Brain pericyte (primary cell): Measurements from ENCODE around the gene TOMT.

ENCODE experiments used
- DNase-seq: peaks from one replicate; pipeline ENCODE4 v3.0.0-alpha.2; 2012; ENCODE audit warnings: low read depth, low spot score

Gene TOMT

DNA sequence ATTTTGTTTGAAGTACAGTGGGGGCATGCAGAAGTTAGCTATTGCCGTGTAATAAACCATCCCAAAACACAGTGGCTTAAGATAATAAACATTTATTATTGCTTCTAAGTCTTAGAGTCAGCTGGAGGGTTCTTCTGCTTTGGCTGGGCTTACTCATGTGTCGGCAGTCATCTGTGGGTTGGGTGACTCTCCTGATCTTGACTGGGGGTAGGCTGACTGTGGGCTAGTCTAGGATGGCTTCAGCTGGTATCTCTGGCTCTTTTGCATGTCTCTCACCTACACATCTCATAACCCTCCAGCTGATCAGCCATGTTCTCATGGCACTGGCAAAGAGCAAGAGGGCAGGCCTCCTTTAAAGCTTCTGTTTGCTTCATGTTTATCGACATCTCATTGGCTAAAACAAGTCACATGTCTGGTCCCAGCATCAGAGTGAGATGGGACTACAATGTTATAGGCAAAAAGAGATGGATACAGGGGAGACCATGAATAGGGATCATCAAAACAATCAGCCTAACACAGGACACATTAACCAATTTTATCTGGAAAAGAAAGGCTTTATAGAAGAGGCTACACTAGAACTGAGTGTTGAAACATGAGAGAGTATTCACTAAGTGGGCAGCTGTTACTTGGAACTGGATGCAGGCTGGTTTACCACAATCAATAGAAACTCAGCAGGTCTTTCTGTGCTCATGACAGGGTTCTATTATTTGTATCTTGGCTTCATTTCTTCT lies 19.9 kb upstream of the TOMT start:
- DNase-seq: no peak

DNA sequence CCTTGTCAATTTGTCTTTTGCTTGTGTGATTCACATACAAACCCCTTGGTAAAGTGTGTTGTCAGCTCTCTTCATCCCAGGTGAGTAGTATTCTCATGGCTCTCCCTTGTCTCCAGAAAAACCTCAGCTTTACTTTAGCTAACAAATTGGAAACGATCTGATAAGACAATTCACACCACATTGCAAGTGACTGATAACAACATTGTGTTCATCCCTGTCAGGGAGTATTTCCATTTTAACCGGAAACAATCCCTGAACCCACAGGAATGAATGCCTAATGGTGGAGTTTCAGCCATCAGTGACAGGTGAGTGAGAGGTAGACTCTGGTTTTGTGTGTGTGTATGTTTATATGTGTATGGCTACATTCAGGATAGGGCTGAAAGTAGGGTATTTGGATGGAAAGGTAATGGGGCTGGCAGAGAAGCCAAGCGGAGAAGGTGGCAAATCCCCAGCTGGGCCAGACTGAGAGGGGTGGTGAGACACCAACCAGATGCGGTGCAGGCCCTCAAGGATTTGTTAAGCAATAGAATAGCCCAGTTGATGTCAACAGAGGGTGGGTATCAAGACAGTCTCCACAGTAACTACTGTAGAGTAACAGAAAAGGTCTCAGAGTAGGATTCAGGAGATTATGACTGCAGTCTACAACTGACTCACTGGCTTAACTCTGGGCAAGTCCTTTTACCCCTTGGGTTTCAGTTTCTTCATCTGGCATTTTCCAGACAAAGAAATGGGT lies 17.5 kb upstream of the TOMT start:
- DNase-seq: no peak

DNA sequence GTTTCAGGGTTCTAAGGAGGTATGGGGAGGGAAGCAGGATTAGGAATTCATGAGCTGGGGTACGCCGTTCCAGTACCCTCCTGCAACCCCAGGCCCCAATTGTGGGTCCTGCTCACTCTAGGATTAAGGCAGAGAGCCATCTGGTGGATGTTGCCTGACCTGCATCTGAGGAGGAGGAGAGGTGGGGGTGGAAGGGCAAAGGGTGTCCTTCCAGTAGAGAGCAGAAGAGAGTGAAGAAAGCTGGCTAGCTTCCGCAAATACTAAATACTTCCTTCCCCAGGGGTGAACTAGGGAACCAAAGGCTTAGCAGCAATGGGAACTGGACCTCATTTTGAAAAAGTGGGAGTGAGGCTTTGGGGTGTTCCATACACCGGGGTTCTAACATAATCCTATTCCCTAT lies 14.4 kb upstream of the TOMT start:
- no peak for DNase-seq

DNA sequence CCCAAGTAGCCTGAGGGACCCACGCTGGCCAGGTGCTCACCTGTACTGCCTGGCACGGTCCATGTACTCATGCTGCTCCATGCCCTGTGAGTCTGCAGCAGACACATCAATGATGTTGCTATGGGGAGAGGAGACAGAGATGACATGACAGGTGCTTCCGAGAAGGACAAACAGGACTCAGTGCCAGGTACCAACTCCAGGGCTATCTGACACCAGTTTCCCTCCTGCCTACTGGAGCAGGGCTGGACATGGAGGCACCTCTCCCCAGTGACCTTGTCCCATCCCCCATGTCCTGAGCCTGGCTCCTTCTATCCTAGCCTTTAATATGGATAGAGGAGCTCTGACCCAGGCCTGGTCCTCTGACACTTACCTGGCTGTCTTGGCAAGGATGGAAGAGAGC lies 7.0 kb upstream of the TOMT start:
- no peak for DNase-seq

DNA sequence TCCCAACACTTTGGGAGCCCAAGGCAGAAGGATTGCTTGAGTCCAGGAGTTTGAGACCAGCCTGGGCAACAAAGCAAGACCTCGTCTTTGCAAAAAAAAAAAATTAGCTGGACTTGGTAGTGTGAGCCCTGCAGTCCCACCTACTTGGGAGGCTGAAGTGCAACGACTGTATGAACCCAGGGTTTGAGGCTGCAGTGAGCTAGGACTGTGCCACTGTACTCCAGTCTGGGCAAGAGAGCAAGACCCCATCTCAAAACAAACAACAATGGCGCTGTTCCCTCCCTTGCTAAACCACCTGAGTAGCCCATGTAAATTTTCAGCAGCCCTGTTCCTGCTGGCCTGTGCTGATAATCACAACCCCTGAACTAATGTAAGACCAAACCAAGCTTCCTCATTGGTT lies 5.7 kb upstream of the TOMT start:
- no peak for DNase-seq

DNA sequence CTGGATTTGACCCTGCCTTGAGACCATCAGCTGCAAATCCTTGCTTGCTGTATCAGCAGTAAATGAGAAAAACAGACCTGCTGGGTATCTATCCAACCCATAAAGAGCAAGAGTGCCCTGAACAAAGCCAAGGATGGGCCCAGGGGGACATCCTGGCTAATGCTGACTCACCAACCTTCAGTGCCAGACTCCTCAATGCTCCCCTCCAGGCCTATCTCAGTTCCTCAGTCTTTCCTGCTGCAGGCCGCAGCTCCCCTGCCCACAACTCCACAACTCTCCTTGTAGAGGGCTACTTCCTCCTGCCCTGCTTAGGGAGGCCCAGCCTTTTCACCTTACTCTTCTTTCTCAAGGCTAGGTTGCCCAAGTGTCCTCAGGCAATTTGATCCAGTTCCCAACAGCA lies 5.3 kb upstream of the TOMT start:
- no peak for DNase-seq

DNA sequence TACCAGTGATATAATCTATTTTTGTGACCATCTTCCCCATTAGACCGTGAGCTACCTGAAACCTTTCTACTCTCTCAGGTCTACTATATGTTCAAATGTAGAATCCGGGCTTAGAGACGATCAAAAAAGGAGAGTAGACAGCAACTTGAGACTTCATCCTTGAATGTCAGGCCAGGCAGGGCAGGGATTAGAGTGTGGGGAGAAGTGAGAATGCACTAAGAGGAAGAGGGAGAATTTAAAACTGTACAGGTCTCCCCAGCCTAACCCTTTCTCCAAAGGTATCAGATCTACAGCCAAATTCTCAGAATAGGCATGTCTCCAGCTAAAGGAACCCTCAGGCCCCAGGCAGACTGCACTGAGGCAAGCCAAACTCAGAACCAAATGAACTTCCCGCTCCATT lies 3.6 kb upstream of the TOMT start:
- no peak for DNase-seq

DNA sequence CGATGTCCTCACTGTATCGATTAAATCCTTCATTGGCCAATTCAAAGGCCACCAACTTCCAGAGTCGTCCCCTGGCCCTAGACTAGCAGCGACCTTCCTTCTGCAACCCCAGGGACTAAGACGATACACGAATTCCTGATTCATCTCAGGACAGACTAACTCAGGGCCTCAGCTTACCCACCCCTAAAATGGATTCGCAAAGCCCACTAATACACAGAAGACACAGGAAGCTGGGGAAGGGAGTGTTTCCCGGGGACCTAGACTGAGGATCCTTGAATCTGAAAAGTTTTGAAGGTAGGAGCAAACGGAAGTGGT lies 3.1 kb upstream of the TOMT start:
- no peak for DNase-seq

DNA sequence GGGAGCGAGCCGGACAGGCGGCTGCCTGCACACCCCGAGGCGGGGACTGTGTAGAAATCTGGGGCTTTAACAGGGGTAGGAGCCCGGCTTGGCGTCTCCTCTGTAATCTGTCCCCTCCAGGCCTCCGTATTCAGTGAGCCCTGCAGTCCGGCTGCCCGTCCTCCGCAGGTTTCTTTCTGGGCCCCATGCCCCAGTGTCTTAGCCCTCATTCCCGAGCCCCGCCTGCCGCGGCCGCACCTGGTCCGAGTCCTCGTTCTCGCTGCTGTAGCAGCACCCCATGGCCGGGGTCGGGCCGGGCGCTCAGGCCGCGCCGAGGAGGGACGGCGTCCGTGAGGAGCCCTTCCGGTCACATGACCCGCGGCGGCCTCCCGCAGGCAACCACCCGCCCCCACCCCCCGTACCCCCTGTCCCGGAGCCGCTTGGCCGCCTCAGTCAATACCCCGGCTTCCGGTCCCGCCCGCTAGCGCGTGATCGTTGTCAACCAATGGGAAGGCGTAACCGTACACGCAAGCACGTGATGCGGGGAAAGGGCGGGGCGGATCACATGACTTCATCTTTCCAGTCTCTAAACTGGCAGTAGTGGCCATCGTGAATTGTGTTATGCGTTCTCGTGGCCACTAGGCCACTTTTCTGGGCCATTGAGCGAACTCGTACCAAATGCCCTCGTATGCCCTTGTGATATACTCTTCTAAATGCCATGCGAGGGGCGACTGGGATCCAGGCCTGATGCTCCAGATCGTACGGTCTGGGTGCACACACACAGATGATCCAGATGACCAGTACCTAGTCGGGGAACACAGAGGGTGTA lies 2.6 kb upstream of the TOMT start, which contains the start of gene LAMTOR1:
Gene LAMTOR1 (minus strand): TSS at position 352 of the 808 bp plus-strand sequence. CDS start 73 bp downstream, at position 279.
- peak; percentile 97 for DNase-seq

DNA sequence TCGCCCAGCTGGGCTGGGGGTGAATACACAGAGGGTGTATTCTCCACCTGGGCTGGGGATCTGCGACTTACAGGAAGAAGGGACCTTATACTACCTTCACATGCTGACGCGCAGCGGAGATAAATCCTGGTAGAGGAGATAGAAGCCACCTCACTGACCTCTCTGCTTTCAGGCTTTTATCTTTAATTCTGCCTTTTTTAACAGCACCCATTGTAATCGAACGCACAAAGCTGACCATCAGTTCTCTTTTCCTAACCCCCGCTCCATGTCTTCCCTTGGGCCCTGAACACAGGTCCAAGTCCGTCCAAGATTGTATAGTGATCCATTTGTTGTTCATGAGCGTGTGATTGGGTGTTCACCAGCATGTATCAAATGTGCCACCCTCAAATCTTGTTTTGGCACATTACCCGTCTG lies 2.0 kb upstream of the TOMT start:
- DNase-seq: no peak

DNA sequence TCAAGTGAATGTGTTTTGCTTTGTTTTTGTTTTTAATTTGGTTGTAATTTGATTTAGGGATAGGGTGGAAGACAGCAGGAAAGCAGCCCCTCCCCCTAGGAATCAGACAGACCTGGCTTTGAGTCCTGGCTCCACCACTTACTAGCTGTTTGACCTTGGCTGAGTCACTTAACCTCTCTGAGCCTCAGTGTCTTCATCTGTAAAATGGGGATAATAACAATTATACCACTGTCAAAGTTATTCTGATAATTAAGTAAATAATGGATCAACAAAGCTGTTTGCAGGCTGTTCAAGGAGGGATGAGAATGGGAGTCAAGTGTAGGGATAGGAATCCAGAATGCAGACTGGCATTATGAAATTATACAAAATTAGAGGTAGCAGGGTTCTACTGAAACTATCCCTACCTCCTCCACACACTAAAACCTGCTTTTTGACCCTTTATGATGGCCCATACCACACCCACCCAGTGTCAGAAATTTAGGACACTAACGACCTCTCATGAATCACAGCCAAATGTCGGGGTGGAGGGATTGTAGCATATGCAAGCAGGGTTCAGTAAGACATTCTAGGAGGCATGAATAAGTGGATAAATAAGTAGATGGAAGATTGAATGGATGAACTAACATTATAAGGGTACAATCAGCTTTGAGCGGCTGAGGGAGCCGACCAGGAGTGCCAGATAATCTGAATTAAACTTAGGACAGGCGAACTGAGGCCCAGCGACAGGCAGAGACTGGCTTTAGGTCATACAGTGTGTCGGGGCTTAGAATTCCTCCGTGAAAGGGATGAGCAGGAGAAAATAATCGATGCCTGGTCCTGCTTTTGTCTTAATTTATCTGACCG lies 5.8 kb downstream of the TOMT start:
- DNase-seq: no peak

DNA sequence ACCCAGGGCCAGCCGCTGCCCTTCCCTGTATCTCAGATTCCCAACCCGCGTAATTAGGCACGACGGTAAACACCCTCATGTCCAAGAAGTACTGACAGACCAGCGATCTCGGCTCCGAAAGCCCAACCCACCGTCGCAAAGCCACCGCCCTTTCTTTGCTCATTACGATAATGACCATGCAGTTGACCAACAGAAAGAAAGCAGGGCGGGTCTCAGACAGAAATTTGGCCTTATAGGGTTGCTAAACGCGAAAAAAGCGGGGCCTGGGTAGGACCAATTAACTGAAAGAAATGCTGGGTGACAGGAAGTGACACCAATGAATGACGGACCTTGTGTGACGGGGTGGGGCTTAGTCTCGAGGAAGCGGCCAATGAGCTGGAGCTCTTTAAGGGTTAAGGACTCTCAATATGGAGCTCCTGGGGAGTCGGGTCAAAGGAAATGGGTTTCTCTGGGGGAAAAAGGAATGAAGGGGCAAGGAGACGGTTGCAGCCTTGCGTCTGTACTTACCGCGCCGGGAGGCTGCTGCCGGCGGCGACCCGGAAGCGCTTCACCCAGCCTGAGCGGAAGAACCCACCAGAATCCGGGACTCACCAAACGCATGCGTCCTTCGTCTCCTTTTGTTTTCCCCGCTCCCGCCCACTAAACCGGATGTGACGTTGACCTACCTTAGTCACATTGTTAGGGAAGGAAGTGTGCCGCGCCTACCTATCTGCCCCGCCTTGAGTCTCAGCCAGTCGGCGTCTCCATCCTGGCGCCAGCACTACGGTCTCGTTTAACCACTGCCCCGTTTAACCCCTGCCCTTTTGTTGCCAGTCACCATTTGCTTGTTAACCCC lies 6.6 kb downstream of the TOMT start, which contains the start of gene ANAPC15:
Gene ANAPC15 (minus strand): TSS at position 553 of the 835 bp plus-strand sequence. CDS start 1,419 bp downstream, outside the sequence.
- peak; percentile 96 for DNase-seq

DNA sequence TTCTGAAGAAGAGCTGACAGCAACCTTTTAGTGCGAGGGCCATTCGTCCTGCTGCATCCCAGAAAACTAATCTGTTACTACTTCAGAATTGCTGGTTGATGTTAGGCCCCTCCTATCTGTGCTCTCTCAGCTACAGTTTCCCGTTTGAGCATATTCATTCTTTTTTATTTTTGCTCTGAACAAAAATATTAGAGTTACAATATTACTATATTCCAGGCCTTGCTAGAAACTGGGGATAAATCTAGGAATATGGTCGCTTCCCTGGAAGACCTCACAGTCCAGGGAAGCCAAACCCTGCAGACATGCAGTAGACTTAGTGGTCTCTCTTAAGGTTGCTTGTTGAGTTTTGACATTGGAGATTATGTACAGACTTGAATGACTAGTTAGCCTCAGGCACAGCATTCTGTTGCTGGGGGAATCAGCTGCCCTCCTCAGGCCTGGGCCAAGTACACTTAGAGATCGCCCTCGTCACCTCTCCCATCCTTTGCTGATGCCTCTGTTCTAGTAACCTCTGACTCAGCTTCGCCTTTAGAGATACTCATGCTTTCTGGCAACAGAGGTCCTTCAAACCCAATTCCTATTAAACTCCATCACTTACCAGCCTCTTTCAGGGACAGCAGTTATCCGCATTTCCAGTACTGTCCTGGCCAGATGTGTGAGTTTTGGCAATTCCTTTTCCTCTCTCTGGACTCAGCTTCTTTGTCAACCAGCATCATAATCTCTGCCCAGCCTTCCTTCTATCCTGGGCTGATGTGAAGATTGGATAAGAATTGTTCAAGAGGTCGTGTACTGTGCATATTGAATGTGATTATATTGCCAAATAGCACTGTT lies 7.5 kb downstream of the TOMT start:
- DNase-seq: no peak

DNA sequence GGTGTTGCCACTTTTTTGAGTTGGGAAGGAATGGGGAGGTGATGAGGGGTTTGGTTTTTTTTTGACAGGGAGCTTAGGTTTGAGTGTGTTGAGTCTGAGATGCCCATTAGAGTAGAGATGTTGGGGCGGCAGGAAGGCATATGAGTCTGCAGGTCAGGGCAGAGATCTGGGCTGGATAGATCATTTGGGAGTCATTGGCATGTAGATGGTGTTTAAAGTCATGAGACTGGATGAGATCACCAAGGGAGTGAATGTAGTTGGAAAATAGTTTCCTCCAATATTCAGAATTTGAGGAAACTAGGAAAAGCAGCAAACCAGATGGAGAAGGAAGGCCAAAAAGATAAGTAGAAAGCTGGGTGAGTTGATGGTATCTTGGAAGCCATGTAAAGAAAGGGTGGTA lies 8.8 kb downstream of the TOMT start:
- no peak for DNase-seq

DNA sequence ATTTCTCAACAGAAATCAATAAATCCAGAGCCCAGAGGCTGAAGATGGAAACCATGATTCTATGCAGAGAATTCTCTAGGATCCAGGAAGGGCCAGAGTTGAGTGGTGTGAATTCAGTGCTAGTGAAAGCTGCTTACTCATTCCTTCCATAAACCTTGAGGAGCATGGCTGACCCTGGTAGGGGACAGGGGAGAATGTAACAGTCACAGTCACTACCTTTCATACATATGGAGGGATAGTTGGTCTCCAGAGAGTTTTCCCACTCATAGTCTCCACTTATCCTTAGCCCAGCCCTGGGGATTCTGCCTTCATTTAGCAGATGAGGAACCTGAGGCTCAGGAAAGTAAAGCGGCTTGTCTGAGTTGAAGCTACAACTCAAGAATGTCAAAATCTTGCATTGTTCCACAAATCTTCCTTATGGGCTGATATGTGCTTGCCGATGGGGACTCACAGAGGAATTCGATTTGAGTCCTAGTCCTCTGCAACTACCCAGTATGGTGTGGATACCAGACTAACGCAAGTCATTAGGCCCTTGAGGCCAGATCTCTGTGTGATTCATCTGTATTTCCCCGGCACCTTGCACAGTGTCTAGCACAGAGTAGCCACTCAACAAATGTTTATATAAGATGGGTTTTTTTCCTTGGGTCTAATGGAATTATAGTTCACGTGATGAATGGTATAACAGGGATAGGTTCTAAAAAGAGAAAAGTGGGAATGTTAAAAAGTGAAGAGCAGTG lies 10.5 kb downstream of the TOMT start:
- no peak for DNase-seq

DNA sequence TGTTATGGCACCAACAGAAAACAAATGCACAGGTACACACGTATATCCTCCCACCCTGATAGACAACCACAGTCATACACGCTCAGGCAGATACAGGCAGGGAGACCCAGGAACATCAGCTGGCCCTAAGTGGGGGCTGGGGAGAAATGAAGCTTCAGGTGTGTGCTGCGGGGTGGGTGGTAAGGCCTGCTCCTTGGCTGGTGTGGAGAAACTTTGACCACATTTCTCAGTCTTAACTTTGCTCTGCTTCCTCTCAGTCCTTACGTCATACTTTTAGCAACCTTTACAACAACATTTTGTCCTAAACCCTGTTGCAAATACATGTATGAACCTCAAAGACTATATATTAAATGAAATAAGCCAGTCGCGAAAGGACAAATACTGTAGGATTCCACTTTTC lies 13.5 kb downstream of the TOMT start:
- no peak for DNase-seq

DNA sequence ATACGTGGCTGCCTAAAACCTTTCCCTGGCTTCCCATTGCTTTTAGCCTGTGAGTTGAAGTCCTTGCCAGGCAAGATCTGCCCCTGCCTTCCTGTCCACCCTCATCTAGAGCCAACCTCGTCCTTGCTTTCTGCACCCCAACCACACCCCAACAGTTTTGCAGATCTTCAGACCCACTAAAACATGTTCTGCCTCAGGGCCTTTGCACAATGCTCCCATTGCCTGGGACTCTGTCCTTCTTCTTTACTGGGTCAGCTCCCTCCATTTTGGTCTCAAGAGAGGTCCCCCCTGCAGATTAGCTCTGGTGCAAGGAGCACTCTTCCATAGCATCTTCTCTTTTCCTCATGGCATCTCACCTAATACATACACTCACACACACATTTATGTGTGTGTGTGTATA lies 15.2 kb downstream of the TOMT start:
- DNase-seq: no peak

DNA sequence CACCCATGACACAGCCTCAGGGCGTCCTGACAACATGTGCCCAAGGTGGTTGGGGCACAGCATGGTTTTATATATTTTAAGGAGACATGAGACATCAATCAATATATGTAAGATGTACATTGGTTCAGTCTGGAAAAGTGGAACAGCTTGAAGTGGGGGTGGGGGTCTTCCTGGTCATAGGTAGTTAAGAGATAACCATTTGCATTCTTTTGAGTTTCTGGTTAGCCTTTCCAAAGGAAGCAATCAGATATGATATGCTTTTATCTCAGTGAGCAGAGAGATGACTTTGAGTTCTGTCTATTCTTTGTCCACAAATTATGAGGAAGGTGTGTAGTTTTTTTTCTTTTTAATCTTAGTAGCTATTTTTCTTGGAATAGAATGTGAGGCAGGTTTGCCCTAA lies 16.9 kb downstream of the TOMT start:
- no peak for DNase-seq

DNA sequence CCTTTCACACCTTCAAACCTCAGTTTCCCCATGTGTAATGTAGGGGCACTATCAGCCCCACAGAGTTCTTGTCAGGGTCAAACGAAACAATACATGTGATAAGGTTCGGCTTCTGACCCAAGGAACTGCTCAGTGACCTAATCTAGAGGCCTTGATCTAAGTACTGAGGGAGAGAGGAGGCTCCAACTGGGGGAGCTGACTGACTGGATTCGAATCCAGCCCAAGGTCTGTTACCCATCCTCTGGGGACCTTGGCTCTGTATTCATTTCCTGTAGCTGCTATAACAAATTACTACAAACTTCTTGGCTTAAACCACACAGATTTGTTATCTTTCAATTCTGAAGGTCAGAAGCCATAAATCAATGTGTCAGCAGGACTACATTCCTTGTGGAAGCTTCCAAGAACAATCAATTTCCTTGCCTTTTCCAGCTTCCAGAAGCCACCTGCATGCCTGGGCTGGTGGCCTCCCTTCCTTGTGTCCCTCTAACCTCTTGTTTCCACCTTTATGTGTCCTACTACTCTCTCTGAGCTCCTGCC lies 17.5 kb downstream of the TOMT start:
- DNase-seq: no peak
